CD4-positive, CD25-positive, alpha-beta regulatory T cell (primary cell): ENCODE measurements around the gene CHKB. TPM values are rescaled to one million over a fixed set of nuclear protein-coding genes. Genes with fewer than 3 reads are reported as not detected.

Experiments used
- ATAC-seq, 2 donors: fragments of 150-1000 bp; cut with Tn5 transposase; one replicate each; pipeline ENCODE4 v1.10.0; 2021; ENCODE audit warnings: low read depth in 2 of 2, moderate number of reproducible peaks in 2 of 2, moderate library complexity in 1 of 2
- DNase-seq, 3 donors: peaks; one replicate each; pipeline versions ENCODE4 v3.0.0 to v3.0.0-alpha.2; 2012 to 2022; ENCODE audit warnings: mixed read lengths in 1 of 3
- H3K27ac ChIP-seq: one replicate; pipeline ENCODE4 v1.7.0; 2013; ENCODE audit warnings: mild to moderate bottlenecking, low read length; ENCODE audit not compliant: insufficient read depth, poor library complexity, severe bottlenecking
- H3K27me3 ChIP-seq: one replicate; pipeline ENCODE4 v1.7.0; 2013; ENCODE audit warnings: low read length; ENCODE audit not compliant: control insufficient read depth, insufficient read depth
- H3K36me3 ChIP-seq: one replicate; pipeline ENCODE4 v1.7.0; 2013; ENCODE audit warnings: mild to moderate bottlenecking, low read length, moderate library complexity; ENCODE audit not compliant: control insufficient read depth, insufficient read depth
- H3K4me1 ChIP-seq: 2 replicates; pipeline ENCODE4 v1.7.0; 2013; ENCODE audit warnings: mild to moderate bottlenecking, low read length; ENCODE audit not compliant: insufficient read depth, control insufficient read depth, poor library complexity, severe bottlenecking
- H3K4me3 ChIP-seq: one replicate; pipeline ENCODE4 v1.7.0; 2013; ENCODE audit warnings: low read depth, mild to moderate bottlenecking, low read length, moderate library complexity
- H3K9me3 ChIP-seq, 2 experiments: 1 replicate in 1 of 2; 2 replicates in 1 of 2; pipeline ENCODE4 v1.7.0; 2013; ENCODE audit warnings: low read length in 2 of 2, mild to moderate bottlenecking in 1 of 2, moderate library complexity in 1 of 2; ENCODE audit not compliant: control insufficient read depth in 2 of 2
- H3K27ac Mint-ChIP-seq, 3 donors: one replicate each; pipeline ENCODE4 v1.8.0; 2020 to 2022; ENCODE audit warnings: mild to moderate bottlenecking in 3 of 3, mixed read lengths in 3 of 3, moderate library complexity in 2 of 3
- H3K27me3 Mint-ChIP-seq: one replicate; pipeline ENCODE4 v1.8.0; 2022; ENCODE audit warnings: mild to moderate bottlenecking, mixed read lengths
- H3K36me3 Mint-ChIP-seq: one replicate; pipeline ENCODE4 v1.8.0; 2020; ENCODE audit warnings: mixed read lengths
- H3K4me1 Mint-ChIP-seq, 4 donors: one replicate each; pipeline ENCODE4 v1.8.0; 2020 to 2022; ENCODE audit warnings: mixed read lengths in 4 of 4, mild to moderate bottlenecking in 1 of 4
- H3K4me3 Mint-ChIP-seq, 4 donors: one replicate each; pipeline ENCODE4 v1.8.0; 2020 to 2022; ENCODE audit warnings: mild to moderate bottlenecking in 4 of 4, mixed read lengths in 4 of 4, moderate library complexity in 3 of 4
- H3K9me3 Mint-ChIP-seq, 7 donors: one replicate each; pipeline ENCODE4 v1.8.0; 2020 to 2022; ENCODE audit warnings: mixed read lengths in 7 of 7, mild to moderate bottlenecking in 3 of 7, moderate library complexity in 2 of 7
- polyA plus RNA-seq, 4 donors: library from polyadenylated mRNA; unstranded; fragments of 300-500 nt; fragmentation: Illumina TruSeq; gene quantifications; one replicate each; pipeline ENCODE4 v1.2.3, GENCODE V29; 2021
- total RNA-seq: library from RNA; stranded (reverse); gene quantifications from one replicate; pipeline ENCODE4 v1.2.3, GENCODE V29; 2022

Gene CHKB
- total and polyA plus RNA-seq, 5 donors from 2014 or later, result 39.8 to 162 (median 45.4) TPM

DNA sequence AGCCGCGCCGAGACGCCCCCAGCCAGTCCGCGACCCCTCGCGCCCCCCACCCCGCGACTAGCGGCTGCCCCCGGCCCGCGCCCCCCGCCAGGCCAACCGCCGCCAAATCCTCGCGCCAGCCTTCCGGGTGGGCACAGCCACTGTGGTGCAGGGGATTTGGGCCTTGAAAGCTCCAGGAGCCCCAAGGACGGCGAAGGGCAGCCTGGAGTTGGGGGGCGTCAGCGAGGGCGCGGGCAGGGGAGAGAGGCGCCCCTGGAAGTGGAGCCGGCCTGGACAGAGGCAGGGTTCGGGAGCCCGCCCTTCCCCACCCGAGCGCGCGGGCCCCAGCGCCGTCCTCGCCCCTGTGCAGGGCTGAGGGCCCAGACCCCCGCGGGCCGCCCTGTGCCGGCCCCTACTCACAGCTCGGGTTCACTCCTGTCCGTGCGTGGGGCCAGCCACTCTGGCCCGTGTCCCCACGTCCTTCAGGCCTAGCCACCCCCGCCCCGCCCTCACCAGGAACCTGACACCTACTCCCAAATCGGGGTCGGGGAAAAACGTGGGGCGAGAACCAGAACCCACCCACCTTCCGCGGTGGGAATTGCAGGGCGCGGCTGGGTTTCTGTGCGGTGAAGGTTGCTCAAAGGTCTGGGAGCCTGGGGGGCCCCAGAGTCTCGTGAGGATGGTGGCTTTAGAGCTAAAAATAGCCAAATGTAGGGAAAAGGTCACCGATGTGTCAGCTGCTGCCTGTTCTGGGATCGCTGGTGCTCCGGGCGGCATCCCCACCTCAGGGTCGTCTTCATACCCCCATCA is 4.5 kb downstream of the CHKB start, which contains the start of gene CPT1B:
Gene CPT1B (minus strand): TSS at position 441 of the 789 bp plus-strand sequence. CDS start 512 bp downstream, outside the sequence.
- H3K4me1 Mint-ChIP-seq, result peaks cover 0 to 34% (median 11%) of the 10 kb centered on the region in 4 donors
- peak within 1 kb of the TSS in 1 of 3 donors; percentile 8 for H3K27ac Mint-ChIP-seq

DNA sequence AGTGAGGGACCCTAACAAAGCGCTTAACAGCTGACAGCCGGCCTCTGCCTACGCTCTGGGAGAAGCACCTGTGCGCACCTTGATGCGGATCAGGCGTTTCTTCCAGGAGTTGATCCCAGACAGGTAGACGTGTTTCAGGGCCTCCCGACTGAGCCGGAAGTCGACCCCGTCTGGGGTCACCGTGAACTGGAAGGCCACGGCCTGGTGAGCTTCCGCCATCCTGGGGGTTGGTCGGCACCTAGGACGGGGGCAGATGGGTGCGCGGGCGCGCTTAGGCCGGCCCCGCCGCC is 5.0 kb downstream of the CHKB start:
- no peak overlapping the region for H3K27ac ChIP-seq
- H3K4me1 Mint-ChIP-seq, result peaks cover 0 to 31% (median 9%) of the 10 kb centered on the region in 4 donors
- peaks cover 19% of the 10 kb centered on the region for H3K36me3 ChIP-seq
- no peak overlapping the region for H3K4me3 ChIP-seq
- ATAC-seq (no peak), DNase-seq (no peak)
- H3K9me3 Mint-ChIP-seq, result no peaks in the 10 kb centered on the region
- H3K27me3 Mint-ChIP-seq, result no peaks in the 10 kb centered on the region
- H3K4me1 ChIP-seq, result peaks cover 19% of the 10 kb centered on the region
- peaks cover 5% of the 10 kb centered on the region for H3K36me3 Mint-ChIP-seq
- peak overlapping the region in 1 of 3 donors; percentile 8 for H3K27ac Mint-ChIP-seq
- peak overlapping the region in 1 of 4 donors; percentile 28 for H3K4me3 Mint-ChIP-seq
- H3K9me3 ChIP-seq, result no peaks in the 10 kb centered on the region
- no peaks in the 10 kb centered on the region for H3K27me3 ChIP-seq

More for the DNA sequence above, 4.5 kb downstream of the CHKB start, which contains the start of gene CPT1B:
- no peak for DNase-seq
- Mint-ChIP-seq H3K9me3 (no peaks in the 10 kb centered on the region), H3K27me3 (no peaks in the 10 kb centered on the region), H3K4me3 (peak within 1 kb of the TSS in 1 of 4 donors; percentile 28), H3K36me3 (peaks cover 5% of the 10 kb centered on the region)
- H3K9me3 ChIP-seq, result no peaks in the 10 kb centered on the region
- H3K4me1 ChIP-seq, result peaks cover 21% of the 10 kb centered on the region
- H3K27me3 ChIP-seq, result no peaks in the 10 kb centered on the region
- H3K4me3 ChIP-seq, result no peak within 1 kb of the TSS
- peaks cover 19% of the 10 kb centered on the region for H3K36me3 ChIP-seq
- ATAC-seq, result no peak
- H3K27ac ChIP-seq, result no peak within 1 kb of the TSS

DNA sequence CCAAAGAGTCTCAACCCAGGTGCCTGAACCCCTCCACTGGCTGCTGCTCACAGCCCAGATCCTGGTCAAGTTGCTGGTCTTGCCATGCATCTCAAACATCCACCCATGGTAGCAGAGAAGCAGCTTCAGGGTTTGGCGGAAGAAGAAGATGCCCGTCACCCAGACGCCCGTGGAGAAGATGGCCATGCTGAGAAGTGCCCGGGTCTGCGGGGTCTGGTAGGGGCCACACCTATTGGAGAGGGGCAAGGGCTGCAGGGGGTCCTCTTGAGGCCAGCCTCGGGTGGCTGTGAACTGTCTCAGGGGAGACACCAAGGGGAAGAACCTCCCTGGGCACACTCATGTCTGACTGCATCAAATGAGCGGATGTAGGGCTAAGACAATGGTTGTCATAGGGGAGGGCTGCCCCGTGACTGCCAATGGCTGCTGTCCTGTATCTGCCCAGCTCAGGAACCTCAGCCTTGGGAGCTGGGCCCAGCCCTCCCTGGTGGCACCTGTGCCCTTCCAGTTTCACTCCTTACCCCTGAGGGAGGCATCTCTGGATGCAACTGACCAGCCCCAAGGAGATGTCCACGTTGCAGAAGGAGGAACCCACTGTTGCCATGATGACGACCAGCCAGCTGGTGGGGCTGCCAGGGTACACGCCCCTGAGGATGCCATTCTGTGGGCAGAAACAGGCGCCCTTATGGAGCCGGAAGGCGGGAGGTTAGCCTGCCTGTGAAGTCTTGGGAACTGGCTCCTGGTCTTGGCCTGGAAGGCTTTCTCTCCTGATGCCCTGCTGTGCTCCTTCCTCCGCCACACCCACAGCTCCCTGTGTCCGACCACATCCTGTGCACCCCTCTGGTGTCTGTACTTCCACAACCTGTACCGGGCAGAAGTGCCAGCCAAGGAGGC is 5.6 kb downstream of the CHKB start:
- Histone ChIP-seq H3K9me3 (no peaks in the 10 kb centered on the region), H3K4me3 (no peak overlapping the region), H3K27me3 (no peaks in the 10 kb centered on the region), H3K4me1 (peaks cover 17% of the 10 kb centered on the region), H3K27ac (no peak overlapping the region), H3K36me3 (peaks cover 20% of the 10 kb centered on the region)
- Mint-ChIP-seq H3K27ac (peak overlapping the region in 1 of 3 donors; percentile 82), H3K4me1 (peaks cover 0 to 30% (median 8%) of the 10 kb centered on the region in 4 donors), H3K9me3 (no peaks in the 10 kb centered on the region), H3K4me3 (peak overlapping the region in 1 of 4 donors; percentile 28), H3K27me3 (no peaks in the 10 kb centered on the region), H3K36me3 (peaks cover 9% of the 10 kb centered on the region)
- ATAC-seq (no peak), DNase-seq (peak in 1 of 3 donors; percentile 18)

DNA sequence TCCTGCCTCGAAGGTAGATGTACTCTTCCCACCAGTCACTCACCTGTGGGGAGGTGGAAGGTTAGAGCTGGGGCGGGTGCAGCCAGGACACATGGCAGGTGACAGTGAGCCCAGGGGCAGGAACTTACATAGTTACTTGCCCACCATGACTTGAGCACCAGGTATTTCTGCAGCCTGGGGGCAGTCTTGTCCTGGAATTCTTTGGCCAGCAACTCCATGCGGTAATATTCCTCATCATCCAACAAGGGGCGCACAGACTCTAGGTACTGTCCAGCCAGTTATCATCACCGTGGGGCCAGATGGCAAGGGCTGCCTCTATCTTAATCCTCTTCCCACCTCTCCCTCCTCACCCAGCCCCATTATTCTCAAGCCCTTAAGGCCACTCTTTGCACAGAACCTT is 6.6 kb downstream of the CHKB start:
- DNase-seq, result no peak
- Mint-ChIP-seq H3K27ac (peak overlapping the region in 2 of 3 donors; percentile 42 to 66), H3K36me3 (peaks cover 14% of the 10 kb centered on the region), H3K4me1 (peaks cover 0 to 20% (median 8%) of the 10 kb centered on the region in 4 donors), H3K27me3 (no peaks in the 10 kb centered on the region), H3K9me3 (no peaks in the 10 kb centered on the region), H3K4me3 (peak overlapping the region in 2 of 4 donors; percentile 64 to 65)
- no peaks in the 10 kb centered on the region for H3K9me3 ChIP-seq
- peaks cover 7% of the 10 kb centered on the region for H3K4me1 ChIP-seq
- H3K27ac ChIP-seq, result no peak overlapping the region
- H3K36me3 ChIP-seq, result peaks cover 27% of the 10 kb centered on the region
- H3K27me3 ChIP-seq, result no peaks in the 10 kb centered on the region
- no peak overlapping the region for H3K4me3 ChIP-seq
- no peak for ATAC-seq

DNA sequence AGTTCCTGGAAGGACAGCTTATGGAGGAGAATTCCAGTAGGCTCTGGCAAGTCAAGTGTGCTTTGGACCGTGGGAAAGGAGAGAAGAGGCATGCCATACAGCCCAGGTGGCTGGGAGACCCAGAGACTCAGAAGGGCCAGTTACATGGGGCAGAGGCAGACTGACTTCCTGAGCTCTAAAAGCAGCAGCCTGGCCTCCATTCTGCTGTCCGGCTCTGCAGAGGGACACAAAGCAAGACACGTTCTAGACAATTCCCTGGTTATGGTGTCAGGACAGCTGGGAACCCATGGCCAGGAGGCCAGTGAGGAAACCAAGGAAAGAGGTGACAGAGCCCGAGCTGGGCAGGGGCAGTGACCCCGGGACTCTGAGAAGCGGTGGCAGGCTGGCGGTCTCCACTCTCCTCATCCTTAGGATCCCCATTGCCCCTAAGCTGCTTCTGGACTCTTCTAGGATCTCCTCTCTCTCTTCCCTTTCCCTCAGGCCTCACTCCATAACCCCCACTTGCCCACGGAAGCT is 7.2 kb downstream of the CHKB start:
- Mint-ChIP-seq H3K4me1 (peaks cover 0 to 15% (median 6%) of the 10 kb centered on the region in 4 donors), H3K36me3 (peaks cover 19% of the 10 kb centered on the region), H3K27ac (no peak overlapping the region), H3K4me3 (peak overlapping the region in 1 of 4 donors; percentile 65), H3K27me3 (no peaks in the 10 kb centered on the region), H3K9me3 (no peaks in the 10 kb centered on the region)
- Histone ChIP-seq H3K27me3 (no peaks in the 10 kb centered on the region), H3K4me1 (peaks cover 6% of the 10 kb centered on the region), H3K27ac (no peak overlapping the region), H3K36me3 (peaks cover 30% of the 10 kb centered on the region), H3K4me3 (no peak overlapping the region), H3K9me3 (no peaks in the 10 kb centered on the region)
- DNase-seq, result no peak
- no peak for ATAC-seq

DNA sequence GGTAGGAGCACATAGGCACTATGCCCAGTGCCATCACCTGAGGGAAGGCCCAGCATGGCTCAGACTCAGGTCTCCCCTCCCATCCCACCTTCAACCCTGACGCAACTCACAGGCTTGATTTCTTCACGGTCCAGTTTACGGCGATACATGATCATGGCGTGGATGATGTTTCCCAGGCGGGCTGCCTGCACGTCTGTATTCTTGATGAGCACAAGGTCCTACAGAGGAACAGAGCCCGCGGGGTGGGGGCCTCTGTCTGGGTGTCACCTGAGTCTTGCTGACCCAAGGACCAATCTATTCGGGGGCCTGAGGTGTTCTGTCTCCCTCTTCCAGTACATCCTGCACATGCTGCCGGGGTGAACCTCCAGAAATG is 8.3 kb downstream of the CHKB start:
- no peaks in the 10 kb centered on the region for H3K27me3 ChIP-seq
- H3K4me1 ChIP-seq, result peaks cover 6% of the 10 kb centered on the region
- H3K36me3 ChIP-seq, result peaks cover 32% of the 10 kb centered on the region
- no peak overlapping the region for H3K27ac ChIP-seq
- Mint-ChIP-seq H3K36me3 (peaks cover 26% of the 10 kb centered on the region), H3K27ac (no peak overlapping the region), H3K4me3 (no peak overlapping the region), H3K27me3 (no peaks in the 10 kb centered on the region), H3K9me3 (no peaks in the 10 kb centered on the region), H3K4me1 (peaks cover 0 to 7% (median under 1%) of the 10 kb centered on the region in 4 donors)
- ATAC-seq (no peak), DNase-seq (no peak)
- H3K9me3 ChIP-seq, result no peaks in the 10 kb centered on the region
- H3K4me3 ChIP-seq, result no peak overlapping the region

DNA sequence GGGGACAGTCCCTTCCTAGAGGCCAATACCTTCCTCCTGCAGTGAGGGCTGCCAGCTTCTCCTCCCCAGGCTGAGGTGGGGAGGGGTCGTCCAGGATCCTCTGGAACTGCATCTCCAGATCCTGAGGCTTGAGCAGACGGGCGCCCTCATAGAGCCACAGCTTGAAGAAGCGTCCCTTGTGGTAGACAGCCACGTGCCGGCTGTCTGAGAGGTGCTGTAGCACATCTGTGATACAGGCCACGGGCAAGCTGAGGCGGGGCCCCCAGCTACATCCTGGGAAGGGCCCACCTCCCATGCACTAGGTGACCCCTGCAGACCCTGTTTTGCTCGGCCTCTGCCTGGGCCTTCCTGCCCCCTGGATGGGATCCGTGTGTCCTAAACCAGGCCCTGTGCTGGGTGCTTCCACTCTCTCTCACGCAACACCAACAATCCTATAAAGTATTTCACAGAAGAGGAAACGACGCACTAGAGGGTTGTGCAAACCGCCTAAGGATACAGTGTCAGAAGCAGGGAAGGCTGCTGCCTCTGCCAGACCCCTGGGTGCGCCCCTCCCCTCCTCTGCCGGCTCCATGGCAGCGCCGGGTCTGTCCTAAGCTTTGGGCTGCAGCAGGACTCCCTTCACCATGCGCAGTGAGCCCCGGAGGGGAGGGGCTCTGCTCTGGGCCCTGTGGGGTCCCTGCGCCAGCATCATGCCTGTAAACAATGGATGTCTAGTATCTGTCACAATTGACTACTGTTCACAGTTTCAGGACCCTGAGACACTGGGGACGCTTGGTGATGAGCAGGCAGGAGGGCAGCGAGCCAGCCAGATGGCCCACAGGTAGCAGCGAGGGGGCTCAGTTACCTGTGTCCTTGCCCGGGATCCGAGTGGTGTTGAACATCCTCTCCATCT is 8.9 kb downstream of the CHKB start:
- H3K27me3 ChIP-seq, result no peaks in the 10 kb centered on the region
- H3K27ac ChIP-seq, result no peak overlapping the region
- H3K4me3 Mint-ChIP-seq, result no peak overlapping the region
- H3K9me3 ChIP-seq, result no peaks in the 10 kb centered on the region
- H3K27ac Mint-ChIP-seq, result no peak overlapping the region
- ATAC-seq (no peak), DNase-seq (no peak)
- H3K27me3 Mint-ChIP-seq, result no peaks in the 10 kb centered on the region
- H3K4me1 ChIP-seq, result peaks cover 6% of the 10 kb centered on the region
- H3K36me3 ChIP-seq, result peaks cover 36% of the 10 kb centered on the region
- H3K9me3 Mint-ChIP-seq, result no peaks in the 10 kb centered on the region
- H3K36me3 Mint-ChIP-seq, result peaks cover 27% of the 10 kb centered on the region
- peaks cover 0 to 6% (median under 1%) of the 10 kb centered on the region in 4 donors for H3K4me1 Mint-ChIP-seq
- no peak overlapping the region for H3K4me3 ChIP-seq
